Adipocyte (in vitro differentiated cells): ENCODE data around the gene POU3F1.
A peak's percentile ranks its signal among the peaks of the same experiment; 100 is the strongest.

Experiments
- DNase-seq: peaks from one replicate; pipeline ENCODE4 v3.0.0-alpha.2; 2015; ENCODE audit warnings: low read depth
- H3K27me3 ChIP-seq: replicated peaks from 2 replicates; pipeline ENCODE4 v1.7.0; 2013; ENCODE audit warnings: mild to moderate bottlenecking, low read length, moderate library complexity; ENCODE audit not compliant: control insufficient read depth, insufficient read depth
- H3K36me3 ChIP-seq: 2 replicates; pipeline ENCODE4 v1.7.0; 2013; ENCODE audit warnings: low read length, mild to moderate bottlenecking, moderate library complexity; ENCODE audit not compliant: control insufficient read depth, insufficient read depth, severe bottlenecking
- H3K4me1 ChIP-seq: 2 replicates; pipeline ENCODE4 v1.7.0; 2013; ENCODE audit warnings: mild to moderate bottlenecking, low read length, moderate library complexity; ENCODE audit not compliant: control insufficient read depth, insufficient read depth
- H3K4me3 ChIP-seq: 2 replicates; pipeline ENCODE4 v1.7.0; 2013; ENCODE audit warnings: mild to moderate bottlenecking, low read length, moderate library complexity
- H3K9ac ChIP-seq: 2 replicates; pipeline ENCODE4 v1.7.0; 2013; ENCODE audit warnings: mild to moderate bottlenecking, low read length, moderate library complexity
- H3K9me3 ChIP-seq: 2 replicates; pipeline ENCODE4 v1.7.0; 2013; ENCODE audit warnings: mild to moderate bottlenecking, low read length, moderate library complexity; ENCODE audit not compliant: control insufficient read depth

The POU3F1 gene

GRCh38 chr1:38085666-38086330 is 39.2 kb upstream of the POU3F1 start:
- Histone ChIP-seq H3K9me3 (no peaks in the 10 kb centered on the region), H3K4me3 (no peak overlapping the region), H3K36me3 (no peaks in the 10 kb centered on the region), H3K4me1 (peaks cover 13% of the 10 kb centered on the region), H3K9ac (no peak overlapping the region), H3K27me3 (peaks cover 48% of the 10 kb centered on the region)
- no peak for DNase-seq

GRCh38 chr1:38084700-38085099 is 38.1 kb upstream of the POU3F1 start:
- H3K9ac ChIP-seq: no peak overlapping the region
- H3K4me1 ChIP-seq: peaks cover 13% of the 10 kb centered on the region
- no peaks in the 10 kb centered on the region for H3K9me3 ChIP-seq
- H3K27me3 ChIP-seq: peaks cover 37% of the 10 kb centered on the region
- H3K36me3 ChIP-seq: no peaks in the 10 kb centered on the region
- no peak for DNase-seq
- no peak overlapping the region for H3K4me3 ChIP-seq

GRCh38 chr1:38084113-38084512 is 37.5 kb upstream of the POU3F1 start:
- Histone ChIP-seq H3K9ac (no peak overlapping the region), H3K27me3 (peaks cover 32% of the 10 kb centered on the region), H3K36me3 (no peaks in the 10 kb centered on the region), H3K4me1 (peaks cover 13% of the 10 kb centered on the region), H3K4me3 (no peak overlapping the region), H3K9me3 (no peaks in the 10 kb centered on the region)
- no peak for DNase-seq

GRCh38 chr1:38083541-38083940 is 36.9 kb upstream of the POU3F1 start:
- H3K9me3 ChIP-seq: no peaks in the 10 kb centered on the region
- H3K4me3 ChIP-seq: no peak overlapping the region
- no peak for DNase-seq
- H3K4me1 ChIP-seq: peaks cover 13% of the 10 kb centered on the region
- no peaks in the 10 kb centered on the region for H3K36me3 ChIP-seq
- H3K9ac ChIP-seq: no peak overlapping the region
- peaks cover 28% of the 10 kb centered on the region for H3K27me3 ChIP-seq

GRCh38 chr1:38082769-38083263 is 36.2 kb upstream of the POU3F1 start:
- Histone ChIP-seq H3K9me3 (no peaks in the 10 kb centered on the region), H3K4me3 (no peak overlapping the region), H3K9ac (no peak overlapping the region), H3K27me3 (peaks cover 24% of the 10 kb centered on the region), H3K36me3 (no peaks in the 10 kb centered on the region), H3K4me1 (peaks cover 13% of the 10 kb centered on the region)
- no peak for DNase-seq

GRCh38 chr1:38079019-38079418 is 32.4 kb upstream of the POU3F1 start:
- Histone ChIP-seq H3K27me3 (peaks cover 37% of the 10 kb centered on the region), H3K4me3 (no peak overlapping the region), H3K9ac (no peak overlapping the region), H3K36me3 (no peaks in the 10 kb centered on the region), H3K9me3 (no peaks in the 10 kb centered on the region), H3K4me1 (peaks cover 2% of the 10 kb centered on the region)
- no peak for DNase-seq

- no peaks in the 10 kb centered on the region for H3K9me3 ChIP-seq
- no peak for DNase-seq
- H3K4me3 ChIP-seq: no peak overlapping the region
- H3K36me3 ChIP-seq: no peaks in the 10 kb centered on the region
- peaks cover 2% of the 10 kb centered on the region for H3K4me1 ChIP-seq
- peaks cover 41% of the 10 kb centered on the region for H3K27me3 ChIP-seq
- H3K9ac ChIP-seq: no peak overlapping the region
These were observed 31.0 kb upstream of the POU3F1 start for GRCh38 chr1:38077523-38078147.

- Histone ChIP-seq H3K4me3 (no peak overlapping the region), H3K9me3 (no peaks in the 10 kb centered on the region), H3K27me3 (peaks cover 52% of the 10 kb centered on the region), H3K9ac (no peak overlapping the region), H3K4me1 (peaks cover 2% of the 10 kb centered on the region), H3K36me3 (no peaks in the 10 kb centered on the region)
- no peak for DNase-seq
These were observed 29.9 kb upstream of the POU3F1 start for GRCh38 chr1:38076455-38076854.

- no peak overlapping the region for H3K4me3 ChIP-seq
- H3K27me3 ChIP-seq: peaks cover 55% of the 10 kb centered on the region
- H3K4me1 ChIP-seq: peaks cover 2% of the 10 kb centered on the region
- no peak overlapping the region for H3K9ac ChIP-seq
- H3K36me3 ChIP-seq: no peaks in the 10 kb centered on the region
- no peaks in the 10 kb centered on the region for H3K9me3 ChIP-seq
- peak; percentile 47 for DNase-seq
These were observed 29.4 kb upstream of the POU3F1 start for GRCh38 chr1:38076038-38076437.

- peaks cover 2% of the 10 kb centered on the region for H3K4me1 ChIP-seq
- no peaks in the 10 kb centered on the region for H3K9me3 ChIP-seq
- H3K36me3 ChIP-seq: no peaks in the 10 kb centered on the region
- DNase-seq: no peak
- no peak overlapping the region for H3K9ac ChIP-seq
- H3K27me3 ChIP-seq: peaks cover 63% of the 10 kb centered on the region
- no peak overlapping the region for H3K4me3 ChIP-seq
These were observed 28.6 kb upstream of the POU3F1 start for GRCh38 chr1:38075191-38075590.

- Histone ChIP-seq H3K4me1 (peaks cover 2% of the 10 kb centered on the region), H3K27me3 (peaks cover 72% of the 10 kb centered on the region), H3K9ac (no peak overlapping the region), H3K4me3 (no peak overlapping the region), H3K36me3 (no peaks in the 10 kb centered on the region), H3K9me3 (no peaks in the 10 kb centered on the region)
- DNase-seq: no peak
These were observed 27.7 kb upstream of the POU3F1 start for GRCh38 chr1:38074302-38074677.
